GM12874 (cell line): ENCODE results near the gene YDJC.
A peak's percentile ranks its signal among the peaks of the same experiment; 100 is the strongest.

Experiments
- TF ChIP-seq, protein P1 (sequence below): IDR thresholded peaks from 2 replicates; pipeline ENCODE4 v1.5.1; 2011; ENCODE audit warnings: low read depth, mild to moderate bottlenecking, control low read depth, low read length, moderate library complexity; ENCODE audit not compliant: insufficient read depth

YDJC gene

DNA sequence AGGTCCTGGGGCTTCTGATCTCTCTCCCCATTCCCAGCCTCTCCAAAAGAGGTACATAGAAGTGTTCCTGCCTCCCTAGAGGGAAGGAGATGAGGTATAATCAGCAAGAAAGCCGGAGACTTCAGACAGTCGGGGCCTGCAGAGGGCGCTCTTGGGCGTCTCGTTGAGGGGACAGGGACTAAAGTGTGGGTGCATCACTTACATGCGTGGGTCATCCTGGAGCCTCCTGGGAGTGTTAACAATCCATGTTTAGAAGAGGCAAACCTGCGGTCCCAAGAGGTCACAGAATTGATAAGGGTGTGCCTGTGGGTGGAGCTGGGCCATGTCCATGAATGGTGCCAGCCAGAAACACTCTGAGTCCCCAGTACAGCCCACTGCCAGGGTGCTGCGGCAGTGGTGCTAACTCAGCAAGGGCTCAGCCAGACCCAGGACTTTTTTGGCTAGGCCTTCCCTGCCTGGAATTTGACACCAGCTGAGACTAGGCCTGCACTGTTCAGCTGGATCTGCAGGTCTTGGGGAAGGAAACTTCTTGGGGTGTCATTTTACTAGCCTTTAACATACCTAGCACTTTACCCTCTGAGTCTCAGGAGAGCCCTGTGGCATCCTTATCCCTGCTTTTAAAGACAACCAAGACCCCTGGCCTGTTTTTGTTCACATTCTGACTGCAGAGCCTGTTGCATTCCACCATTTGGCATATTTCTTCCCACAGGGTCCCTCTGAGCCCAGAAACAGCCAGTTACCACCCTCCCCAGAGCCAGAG lies 5.5 kb downstream of the YDJC start:
- TF ChIP-seq, protein P1, sequence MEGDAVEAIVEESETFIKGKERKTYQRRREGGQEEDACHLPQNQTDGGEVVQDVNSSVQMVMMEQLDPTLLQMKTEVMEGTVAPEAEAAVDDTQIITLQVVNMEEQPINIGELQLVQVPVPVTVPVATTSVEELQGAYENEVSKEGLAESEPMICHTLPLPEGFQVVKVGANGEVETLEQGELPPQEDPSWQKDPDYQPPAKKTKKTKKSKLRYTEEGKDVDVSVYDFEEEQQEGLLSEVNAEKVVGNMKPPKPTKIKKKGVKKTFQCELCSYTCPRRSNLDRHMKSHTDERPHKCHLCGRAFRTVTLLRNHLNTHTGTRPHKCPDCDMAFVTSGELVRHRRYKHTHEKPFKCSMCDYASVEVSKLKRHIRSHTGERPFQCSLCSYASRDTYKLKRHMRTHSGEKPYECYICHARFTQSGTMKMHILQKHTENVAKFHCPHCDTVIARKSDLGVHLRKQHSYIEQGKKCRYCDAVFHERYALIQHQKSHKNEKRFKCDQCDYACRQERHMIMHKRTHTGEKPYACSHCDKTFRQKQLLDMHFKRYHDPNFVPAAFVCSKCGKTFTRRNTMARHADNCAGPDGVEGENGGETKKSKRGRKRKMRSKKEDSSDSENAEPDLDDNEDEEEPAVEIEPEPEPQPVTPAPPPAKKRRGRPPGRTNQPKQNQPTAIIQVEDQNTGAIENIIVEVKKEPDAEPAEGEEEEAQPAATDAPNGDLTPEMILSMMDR = peak; percentile 65

DNA sequence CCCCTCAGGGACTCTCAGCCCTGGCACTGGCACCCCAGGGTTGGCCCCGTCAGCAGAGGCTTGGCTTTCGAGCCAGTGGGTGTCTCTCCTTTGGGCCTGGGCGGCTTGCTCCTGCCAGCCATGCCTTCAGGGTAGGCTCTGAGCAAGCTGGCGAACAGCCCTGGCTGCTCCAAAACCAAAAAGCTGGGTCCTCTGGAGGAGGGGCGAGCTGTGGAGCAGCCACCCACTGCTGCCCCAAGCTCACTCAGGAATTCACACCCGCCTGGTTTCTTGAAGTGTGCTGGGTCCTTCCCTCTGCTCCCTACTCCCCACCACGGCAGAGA lies 6.2 kb downstream of the YDJC start:
- TF ChIP-seq, protein P1 = no peak

DNA sequence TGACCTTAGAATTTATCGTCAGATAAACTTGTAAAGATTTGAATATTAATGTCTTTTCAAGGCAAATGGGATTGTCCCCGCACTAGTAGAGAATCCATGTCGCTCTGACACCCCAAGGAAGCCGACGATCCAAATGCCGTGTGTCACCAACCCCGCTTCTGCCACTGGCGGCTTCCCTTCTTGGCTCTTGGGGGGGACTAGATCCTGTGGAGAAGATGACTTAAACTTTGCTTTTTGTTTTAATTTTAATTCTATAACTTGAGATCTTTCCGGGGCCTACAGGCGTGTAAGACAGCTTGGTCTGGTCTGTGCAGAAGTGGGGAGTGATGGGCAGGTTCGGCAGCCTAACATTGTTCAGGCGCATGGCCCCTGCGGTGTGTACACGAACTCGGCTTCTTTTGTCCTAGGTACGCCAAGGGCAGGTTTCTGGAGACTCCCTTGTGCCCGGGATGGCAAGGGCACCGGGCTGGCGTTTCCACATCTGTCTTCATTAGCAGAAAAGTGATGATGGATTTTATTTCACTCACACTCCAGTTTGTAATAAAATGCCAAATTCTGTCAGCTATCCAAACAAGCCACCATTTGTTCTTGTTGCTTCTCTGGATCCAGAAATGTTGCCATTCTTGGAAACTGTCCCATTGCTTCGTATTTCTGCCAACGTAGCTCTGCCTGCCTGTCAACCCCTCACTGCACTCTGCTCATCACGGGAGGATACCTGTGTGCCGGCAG lies 6.7 kb downstream of the YDJC start:
- TF ChIP-seq, protein P1 = no peak

DNA sequence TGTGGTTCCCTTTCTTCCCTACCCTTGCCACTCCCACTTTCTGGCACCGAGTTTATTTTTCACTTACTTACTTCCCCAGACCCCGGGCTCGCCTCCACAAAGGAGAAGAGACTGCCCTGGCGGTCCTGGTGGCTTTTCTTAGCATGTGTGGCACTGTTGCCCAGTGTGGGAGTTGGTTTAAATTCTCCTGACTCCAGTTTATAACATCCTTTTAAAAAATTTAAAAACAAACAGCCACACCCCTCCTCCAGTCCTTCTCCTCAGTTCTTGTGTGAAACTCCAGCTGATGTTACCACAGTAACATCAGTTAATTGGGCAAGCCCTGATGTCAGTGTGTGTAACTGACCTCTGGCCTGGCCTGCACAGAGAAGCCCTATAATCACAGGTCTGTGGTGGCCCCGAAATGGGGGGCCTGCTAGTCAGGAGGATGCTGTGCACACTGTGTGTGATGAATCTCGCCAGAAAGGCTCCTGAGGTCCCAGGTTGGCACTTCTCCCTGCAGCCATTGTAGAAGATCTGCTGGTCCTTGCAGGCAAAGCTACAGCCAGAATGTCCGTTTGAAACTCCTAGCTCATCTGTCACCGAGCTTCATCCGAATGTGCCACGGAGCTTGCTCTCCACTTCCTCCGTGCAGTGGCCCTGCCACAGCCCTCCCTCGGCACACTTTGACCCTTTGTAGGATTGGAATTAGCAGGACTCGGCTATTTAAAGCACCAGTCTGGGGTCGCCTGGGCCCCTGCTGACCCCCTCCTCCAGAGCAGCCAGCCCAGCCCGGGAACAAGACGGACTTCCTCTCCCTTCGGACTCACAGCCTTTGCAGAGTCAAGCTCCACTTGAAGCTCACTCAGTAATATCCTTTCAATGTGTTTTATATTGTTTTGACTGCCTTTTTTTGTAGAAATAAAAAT lies 7.6 kb downstream of the YDJC start:
- TF ChIP-seq, protein P1 = no peak

DNA sequence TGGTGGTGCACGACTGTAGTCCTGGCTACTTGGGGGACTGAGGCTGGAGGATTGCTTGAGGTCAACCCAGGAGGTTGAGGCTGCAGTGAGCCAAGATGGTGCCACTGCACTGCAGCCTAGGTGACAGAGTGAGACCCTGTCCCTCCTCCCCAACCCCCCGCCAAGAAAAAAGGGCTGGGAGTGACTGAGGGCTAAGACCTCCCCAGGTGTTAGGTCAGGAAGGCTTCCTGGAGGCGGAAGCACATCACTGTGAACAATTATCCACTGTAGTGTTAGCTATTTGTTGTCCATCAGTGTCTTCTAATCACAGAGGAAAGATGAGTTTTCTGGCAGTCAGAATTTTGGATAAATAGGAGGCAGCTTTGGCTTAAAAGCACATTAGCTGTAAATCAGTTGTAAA lies 8.8 kb downstream of the YDJC start:
- TF ChIP-seq, protein P1 = no peak

DNA sequence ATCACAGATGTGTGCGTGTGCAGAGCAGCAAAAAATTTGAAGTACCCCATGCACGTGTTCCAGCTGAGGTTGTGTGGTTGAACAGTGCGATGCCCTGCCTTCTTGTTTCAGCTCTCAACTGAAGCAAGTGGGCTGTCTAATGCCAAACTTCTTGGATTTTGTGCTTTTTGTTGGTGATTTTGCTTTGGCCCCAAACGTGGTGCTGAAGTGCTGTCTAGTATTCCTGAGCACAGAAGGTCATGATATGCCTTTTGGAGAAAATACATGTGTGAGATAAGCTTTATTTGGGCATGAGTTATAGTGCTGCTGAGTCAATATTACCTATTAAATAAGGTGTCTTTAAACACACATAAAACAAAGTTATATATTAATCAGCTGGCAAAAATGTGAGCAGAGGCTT lies 14.1 kb downstream of the YDJC start:
- TF ChIP-seq, protein P1 = no peak
